Skin of body (tissue), 2 donors: ENCODE data around the gene RAB15. TPM values are rescaled to one million over a fixed set of nuclear protein-coding genes. Genes with fewer than 3 reads are reported as not detected.

Source experiments
- DNase-seq: peaks from one replicate; lab custom pipeline; 2025; lab: John Stamatoyannopoulos, UW
- total RNA-seq: library from RNA; depleted of rRNA; stranded (reverse); fragments of >200 nt; gene quantifications from one replicate; pipeline ENCODE4 v1.2.3, GENCODE V29; 2014

RAB15 gene
- total RNA-seq, 1 donor from 2014 or later, result 3.4 TPM

DNA sequence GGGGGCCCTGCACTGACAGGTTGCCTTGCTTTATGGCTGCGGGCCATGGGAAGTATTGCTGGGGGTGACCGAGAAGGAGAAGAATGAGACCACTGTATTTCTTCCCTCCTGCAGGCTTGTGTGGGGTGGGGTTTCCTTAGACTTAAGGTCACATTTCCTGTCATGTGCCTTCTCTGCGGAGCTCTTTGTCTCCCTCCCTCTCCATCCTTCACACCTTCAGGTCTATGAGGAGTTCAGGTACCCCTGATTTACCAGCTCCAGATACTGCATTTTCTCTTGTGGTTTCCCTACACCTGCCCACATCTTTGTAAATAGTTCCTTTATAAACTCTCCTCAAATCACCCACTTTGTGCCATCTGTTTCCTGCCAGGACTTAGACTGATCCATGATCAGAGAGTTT lies 18.2 kb upstream of the RAB15 start:
- DNase-seq, result no peak

DNA sequence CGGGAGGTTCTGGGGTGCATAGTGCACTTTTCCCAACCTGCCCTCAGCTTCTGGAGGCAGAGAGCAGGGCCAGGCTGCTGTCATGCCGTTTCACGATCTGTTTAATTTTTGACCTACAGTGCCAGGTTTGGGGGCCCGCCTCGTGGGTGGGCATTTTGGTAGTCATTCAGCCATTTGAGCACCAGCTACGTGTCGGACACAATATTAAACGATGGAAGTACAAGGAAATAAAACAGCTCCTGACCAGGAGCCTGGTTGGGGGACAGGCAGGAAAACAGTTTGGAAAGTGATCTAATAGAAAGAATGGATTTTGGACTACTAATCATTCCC lies 15.3 kb upstream of the RAB15 start:
- DNase-seq, result no peak

DNA sequence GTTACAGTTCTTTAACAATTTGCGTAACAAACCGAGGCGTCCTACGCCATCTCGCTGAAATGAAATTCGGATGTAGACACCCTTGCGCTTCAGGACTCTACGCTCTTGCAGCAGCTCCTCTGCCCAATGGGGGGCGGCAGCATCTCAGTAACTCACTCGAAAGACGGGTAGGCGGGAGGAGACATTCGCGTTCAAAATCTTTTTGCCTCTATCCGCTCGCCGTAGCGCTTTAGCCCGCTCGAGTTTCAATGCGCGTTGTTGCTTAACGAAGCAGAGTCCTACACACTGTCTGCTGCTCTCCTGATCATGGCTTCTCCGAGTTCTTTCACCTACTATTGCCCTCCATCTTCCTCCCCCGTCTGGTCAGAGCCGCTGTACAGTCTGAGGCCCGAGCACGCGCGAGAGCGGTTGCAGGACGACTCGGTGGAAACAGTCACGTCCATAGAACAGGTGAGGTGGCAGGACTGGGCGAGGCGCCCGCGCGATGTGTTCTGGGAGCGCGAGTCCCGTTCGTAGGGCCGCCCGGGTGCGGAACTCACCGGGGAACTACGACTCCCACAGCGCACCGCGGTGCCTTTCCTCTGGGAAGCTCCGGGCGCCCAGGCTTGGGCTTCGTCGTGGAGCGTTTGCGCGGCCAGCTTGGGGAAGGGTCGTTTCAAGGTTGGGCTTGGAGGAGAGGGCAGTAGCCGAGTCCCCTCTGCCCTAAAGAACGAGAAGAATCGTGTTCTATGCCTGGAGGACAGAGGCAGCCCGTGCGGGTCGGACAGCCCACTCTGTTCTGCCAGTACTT lies 14.7 kb upstream of the RAB15 start, which contains the start of gene FNTB:
FNTB (plus strand) TSS at position 248 of the 790 bp plus-strand sequence; CDS start at position 307, 59 bp downstream.
- DNase-seq, result peak; percentile 98

DNA sequence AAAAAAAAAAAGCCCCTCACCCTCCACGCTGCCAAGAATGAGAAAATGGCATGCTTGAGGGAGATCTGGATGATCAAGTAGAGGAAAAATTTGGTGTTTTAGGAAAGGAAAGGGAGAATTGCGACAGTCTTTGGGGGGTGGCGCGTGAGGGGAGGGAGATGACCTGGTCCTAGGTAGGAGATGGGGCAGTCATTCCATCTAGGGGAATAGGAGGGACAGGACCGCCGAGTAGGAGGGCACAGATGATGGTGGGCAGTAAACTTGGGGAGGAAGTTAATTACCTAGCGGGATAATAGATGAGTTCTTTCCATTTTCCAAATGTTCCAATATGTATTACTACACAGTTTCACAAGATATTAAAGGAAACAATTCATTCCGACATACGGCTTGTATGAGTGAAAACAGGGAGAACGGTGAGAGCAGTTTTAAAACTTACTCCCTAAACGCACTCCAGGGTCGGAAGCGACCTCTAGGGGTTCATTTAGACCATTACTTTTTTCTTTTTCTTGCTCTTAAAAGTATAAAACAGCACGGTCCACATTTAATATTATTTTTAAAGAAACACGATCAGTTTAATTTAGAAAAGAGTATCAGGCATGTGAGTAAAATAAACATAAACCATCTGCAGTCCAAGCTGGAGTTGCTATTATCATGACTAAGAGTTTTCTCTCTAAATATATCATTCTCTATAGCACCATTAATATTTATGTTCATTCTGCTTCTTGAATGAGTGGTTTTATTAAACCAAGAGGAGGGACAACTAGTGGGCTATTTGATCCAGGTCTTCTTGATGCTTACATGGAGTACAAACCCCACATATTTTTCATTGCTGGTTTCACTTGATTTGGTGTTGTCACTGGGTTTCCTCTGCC lies 11.5 kb upstream of the RAB15 start:
- peak; percentile 22 for DNase-seq

DNA sequence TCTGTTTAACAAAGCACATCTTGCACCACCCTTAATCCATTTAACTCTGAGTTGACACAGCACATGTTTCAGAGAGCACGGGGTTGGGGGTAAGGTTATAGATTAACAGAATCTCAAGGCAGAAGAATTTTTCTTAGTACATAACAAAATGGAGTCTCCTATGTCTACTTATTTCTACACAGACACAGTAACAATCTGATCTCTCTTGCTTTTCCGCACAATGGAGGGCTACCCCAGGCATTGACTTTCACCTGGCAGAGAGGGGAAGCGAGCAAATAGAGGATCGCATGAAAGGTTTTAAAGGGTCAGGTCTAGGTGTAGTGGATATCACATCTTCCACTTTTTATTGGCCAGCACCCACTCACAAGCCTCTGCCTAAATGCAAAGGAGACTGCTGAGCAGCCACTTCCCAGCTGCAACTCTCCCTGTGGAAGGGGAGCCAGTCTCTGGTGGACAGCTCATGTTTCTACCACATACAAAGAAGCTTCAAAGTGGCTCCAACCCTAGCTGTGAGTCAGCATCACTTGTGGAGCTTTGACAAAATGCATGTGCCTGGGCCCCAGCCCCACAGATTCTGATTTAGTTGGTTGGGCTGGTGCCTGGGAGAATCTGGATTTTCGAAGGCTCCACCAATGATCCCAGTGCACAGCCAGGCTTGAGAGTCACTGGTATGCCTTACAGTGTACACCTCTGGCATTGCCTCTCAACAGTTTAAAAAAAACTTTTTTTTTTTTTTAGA lies 7.4 kb upstream of the RAB15 start:
- no peak for DNase-seq

DNA sequence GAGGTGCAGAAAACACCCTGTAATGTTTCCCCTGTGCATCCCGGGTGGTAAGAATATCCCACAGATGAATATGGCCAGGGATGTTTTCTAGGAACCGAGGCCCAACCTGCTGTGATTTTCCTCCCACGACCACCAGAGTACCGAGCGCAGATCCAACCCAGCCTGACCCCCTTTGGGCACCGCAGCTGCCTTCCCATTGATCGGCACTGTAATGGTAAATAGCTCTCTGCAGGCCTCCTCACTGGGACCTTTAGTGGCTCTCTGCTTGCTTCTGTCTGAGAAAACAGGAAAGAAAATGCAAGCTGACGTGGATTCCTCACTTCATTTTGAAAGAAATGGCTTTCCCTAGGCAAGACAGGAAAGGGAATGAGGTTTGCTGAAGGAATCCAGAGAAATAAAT lies 2.4 kb upstream of the RAB15 start:
- no peak for DNase-seq

DNA sequence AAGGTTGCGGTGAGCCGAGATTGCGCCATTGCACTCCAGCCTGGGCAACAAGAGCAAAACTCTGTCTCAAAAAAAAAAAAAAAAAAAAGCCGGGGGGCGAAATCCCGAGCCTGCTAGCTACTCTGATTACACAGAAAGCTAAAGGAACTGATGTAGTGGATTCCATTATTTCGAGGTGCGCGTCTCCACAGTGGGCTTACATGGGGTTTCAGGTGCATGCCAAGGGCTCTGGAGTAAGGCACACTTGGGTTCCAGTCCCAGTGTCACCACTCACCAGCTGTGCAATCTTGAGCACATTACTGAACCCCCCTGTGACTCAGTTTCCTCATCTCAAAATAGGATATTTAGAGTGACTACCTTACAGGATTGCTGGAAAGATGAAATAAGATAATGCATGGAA lies 1.7 kb upstream of the RAB15 start:
- no peak for DNase-seq

DNA sequence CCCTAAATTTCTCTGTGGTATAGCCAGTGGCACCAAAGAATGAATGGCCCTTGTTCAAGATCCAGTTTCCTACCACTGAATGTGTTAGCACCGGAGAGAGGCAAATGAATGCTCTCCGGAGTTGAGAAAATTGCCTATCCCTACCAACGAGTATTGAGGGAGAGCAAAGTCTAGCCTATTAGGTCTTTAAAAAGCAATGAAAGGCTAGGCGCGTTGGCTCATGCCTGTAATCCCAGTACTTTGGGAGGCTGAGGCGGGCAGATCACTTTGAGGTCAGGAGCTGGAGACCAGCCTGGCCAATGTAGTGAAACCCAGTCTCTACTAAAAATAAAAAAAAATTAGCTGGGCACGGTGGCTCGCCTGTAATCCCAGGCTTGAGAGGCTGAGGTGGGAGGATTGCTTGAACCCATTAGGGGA lies 898 bp upstream of the RAB15 start:
- DNase-seq, result no peak

DNA sequence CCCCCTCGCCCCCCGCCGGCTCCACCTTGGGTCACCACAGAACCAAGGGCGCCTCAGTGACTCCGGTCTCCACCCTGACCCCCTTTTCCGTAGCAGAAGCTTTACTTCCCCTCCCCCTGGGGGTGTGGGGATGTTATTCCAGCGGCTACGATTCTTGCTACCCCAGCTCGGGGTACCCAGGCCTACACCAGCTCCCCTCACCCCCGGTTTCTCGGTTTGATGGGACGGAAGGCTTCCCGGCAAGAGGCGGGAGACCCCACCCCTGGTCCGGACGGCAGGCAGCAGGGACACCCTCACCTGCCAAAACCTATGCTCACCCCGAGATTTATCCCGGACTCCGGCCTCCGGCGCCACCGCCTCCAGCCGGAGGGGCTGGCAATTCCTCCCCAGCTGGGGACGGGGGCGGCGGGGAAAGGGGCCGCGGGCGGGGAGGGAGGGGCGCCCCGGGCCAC lies 619 bp downstream of the RAB15 start:
- no peak for DNase-seq

DNA sequence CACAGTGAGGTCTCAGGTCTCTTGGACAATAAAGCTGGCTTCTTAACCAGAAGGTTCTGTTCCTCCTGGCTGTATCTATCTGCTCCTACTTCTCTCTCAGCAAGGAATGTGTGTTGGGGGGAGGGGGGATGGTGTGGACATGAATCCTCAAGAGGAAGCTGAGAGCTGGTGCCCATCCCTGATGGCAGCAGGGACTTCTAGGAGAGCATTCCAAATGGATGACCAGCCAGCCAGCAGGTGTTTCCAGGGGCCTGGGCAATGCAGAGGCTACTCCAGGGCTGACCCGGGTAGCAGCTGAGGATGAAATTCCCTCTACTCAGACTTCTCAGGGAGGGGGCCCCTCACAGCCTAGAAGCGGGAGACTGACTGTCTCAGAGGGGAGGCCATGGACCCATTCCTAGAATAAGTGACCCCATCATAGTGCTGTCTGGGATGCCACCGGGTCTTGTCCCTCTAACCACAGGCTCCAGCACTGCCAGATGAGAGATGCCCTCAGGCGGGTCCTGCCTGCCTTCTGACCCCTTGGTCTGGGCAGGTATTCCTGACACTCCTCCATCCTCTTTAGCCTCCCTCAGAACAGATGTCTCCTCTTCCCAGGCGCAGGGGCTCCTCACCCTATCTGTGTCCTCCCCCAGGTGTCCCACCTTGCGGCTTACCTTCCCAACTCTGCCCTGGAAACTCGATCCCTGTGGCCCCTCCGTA lies 1.2 kb downstream of the RAB15 start:
- no peak for DNase-seq

DNA sequence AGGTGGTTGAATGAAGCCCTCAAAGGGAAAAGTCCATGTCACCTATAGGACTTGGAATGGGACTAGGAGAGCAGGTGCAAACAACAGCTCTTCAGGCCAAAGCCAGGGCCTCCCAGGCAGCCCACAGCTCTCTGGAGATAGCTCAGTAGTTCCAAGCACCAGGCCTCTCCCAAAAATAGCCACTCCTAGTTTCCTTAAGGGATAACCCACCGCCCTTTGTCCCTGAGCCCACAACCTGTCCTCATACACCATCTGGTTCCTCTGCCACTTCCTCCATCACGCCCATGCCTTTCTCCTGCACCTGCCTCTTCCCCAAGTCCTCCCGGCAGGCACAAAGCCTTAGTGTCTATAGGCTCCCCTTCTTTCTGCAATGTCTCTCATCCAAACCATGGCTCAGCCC lies 2.1 kb downstream of the RAB15 start:
- no peak for DNase-seq

DNA sequence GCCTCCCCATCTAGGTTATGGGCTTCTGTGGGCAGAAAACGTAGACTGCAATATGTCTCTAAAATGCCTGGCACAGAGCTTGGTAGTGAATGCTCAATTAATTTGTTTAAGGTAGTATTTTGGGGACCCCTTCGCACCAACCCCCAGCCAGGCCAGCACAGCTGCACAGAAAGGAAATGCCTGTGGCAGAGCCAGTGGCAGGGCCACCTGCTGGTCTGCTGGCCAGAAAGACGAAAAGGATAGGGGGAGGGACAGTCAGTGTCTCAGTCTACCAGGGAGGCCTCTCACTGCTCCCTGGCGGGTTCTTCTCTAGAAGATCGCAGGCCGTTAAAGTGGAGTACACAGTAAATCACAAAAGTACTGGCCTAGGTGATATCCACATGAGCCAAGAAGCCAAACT lies 3.5 kb downstream of the RAB15 start:
- no peak for DNase-seq

DNA sequence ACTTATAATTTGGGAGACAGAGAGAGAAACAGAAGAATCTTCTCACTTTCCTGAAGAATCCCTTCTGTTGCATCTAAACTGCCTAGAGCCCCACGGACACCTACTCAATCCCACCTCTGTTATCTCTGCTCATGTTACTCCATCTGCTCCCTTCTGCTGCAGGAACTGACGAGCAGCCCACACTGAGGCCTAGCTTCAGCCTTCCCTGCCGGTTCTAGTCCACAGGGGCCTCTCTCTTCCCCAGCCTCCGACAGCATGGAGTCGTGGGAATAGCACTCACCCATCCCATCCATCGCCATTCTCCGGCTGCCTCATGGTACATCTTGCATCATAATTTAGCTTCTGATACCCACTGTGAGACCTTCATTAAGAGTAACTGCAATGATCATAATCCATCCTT lies 4.0 kb downstream of the RAB15 start:
- no peak for DNase-seq

DNA sequence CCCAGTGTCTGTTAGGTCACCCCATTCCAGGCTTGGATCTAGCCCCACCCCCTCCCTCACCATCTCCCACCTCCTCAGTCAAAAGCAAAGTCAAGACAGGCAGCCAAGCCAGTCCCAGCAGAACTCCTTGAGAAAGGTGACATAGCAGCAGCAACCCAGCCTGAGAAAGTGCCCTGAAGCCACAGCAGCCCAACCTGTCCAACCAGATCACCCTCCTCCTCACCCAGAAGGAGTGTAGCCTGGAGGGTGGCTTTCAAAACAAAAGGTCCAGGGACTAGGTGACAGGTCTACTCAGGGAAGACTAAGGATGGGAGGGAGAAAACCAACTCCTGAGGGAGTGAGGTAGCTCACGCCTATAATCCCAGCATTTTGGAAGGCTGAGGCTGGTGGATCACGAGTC lies 5.2 kb downstream of the RAB15 start:
- DNase-seq, result no peak

DNA sequence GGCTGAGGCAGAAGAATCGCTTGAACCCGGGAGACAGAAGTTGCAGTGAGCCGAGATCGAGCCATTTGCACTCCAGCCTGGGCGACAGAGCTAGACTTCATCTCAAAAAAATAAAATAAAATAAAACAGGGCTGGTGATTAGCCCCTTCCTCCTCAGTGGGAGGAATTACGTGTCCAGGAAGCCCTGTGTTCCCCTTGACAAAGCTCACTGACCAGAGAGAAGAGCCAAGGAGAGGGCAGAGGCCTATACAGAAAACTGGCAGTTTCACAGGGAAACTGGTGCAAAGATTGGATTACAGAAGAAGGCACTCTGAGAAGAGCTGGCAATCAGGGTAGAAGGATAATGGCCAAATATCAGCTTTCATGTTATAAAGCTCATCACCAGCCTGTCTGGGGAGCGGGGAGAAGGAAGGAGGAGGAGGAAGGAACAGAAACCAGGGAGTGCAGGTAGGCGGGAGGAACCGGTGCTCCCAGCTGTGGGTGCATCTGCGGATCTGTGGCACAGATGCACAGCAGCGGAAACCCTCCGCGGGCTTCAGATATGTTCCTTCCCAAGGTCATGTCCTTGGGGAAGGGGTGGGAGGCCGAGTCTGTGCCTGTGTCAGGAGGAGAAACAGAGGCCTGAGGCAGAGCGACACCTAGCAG lies 6.7 kb downstream of the RAB15 start:
- no peak for DNase-seq

DNA sequence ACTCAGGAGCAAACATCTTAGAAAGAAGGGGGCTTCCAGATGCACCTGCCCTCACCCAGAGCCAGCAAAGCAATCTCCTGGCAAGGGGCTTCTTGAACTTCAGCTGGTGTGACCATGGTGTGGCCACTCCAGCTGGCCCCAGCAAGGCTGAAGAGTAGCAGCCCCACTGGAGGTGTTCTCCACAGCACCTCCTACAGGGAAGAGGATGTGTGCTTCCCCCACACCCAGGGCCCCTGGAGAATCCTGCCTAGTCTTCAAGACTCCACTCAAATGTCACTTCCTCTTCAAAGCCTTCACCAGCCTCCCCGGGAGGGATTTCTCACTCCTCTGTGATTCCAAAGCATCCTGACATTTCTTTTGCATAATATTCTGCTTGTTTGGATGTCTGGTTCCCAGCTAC lies 8.5 kb downstream of the RAB15 start:
- no peak for DNase-seq

DNA sequence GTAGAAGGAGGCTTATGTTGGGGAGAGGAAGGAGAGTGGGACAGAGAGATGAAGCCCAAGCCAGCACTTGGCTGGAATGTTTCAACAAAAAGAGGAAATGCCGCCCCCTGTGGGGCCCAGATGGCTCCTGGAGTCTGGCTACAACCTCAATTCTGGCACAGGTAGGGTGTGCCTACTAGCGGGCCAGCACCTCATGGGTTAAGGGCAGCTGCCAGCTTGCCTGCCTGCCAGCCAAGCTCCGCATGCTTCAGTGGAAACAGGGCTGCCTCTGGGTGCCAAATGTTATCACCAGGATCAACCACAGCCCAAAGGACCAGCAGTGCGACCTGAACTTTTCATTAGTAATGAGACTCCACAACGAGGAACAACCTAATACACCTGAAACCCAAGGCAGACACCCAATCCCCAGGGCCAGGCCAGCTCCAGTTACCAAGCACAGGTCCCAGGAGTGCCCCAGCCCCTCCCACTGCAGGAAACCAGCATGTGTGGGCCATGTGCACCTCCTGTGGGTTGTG lies 11.3 kb downstream of the RAB15 start:
- DNase-seq, result no peak

DNA sequence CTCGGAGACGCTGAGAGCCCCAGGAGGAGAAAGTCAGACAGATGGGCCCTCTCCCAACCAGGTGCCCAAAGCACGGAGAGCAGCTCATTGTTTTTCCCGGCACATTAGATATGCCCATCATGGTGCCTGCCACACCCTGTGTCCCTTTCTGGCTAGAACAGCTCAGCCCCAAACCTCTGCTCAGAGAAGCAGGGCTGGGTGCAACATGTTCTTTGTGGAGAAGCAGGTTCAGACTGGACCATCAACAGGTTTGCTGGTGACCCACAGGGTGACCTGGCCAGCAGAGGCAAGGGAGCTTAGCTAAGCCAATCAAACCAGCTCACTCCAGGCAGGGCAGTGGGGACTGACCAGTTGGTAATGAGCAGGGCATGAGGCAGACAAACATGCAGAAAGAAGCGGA lies 13.4 kb downstream of the RAB15 start:
- DNase-seq, result no peak

DNA sequence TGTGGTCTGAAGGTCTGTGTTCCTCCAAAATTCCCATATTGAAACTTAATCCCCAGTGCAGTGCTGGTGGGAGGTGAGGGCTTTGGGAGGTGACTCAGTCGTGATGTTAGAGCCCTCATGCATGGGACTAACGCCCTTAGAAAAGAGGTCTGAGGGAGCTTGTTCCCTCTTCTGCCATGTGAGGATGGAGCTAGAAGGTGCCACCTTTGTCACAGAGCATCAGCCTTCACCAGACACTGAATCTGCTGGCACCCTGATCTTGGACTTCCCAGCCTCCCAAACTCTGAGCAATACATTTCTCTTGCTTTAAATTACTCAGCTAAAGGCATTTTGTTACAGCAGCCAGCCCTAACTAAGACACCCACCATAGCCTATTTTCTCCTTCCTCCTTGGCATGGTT lies 13.9 kb downstream of the RAB15 start:
- no peak for DNase-seq

DNA sequence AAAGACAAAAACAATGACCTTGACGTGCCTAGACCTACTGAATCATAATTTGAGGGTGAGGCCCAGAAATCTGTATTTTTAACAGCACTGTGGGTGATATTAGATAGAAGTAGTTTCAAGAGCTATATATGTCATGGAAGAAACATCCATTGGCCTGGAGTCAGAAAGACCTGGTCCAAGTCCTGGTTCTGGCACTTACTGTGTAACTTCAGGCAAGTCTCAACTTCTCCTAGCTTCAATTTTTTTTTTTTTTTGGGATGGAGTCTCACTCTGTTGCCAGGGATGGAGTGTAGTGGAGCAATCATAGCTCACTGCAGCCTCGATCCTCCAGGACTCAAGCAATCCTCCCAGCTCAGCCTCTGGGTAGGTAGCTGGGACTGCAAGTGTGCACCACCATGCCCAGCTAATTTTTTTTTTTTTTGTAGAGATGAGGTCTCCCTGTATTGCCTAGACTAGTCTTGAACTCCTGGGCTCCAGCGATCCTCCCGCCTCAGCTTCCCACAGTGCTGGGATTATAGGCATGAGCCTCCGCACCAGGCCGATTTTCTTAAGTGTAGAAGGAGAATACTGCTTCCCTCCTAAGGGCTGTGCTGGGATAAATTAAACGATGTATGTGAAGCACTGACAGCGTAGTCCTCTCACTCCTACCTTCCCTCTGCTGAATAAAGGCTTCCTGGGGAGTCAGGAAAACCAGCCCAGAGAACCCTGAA lies 15.3 kb downstream of the RAB15 start:
- DNase-seq, result no peak
